Epithelial cell of alveolus of lung (primary cell): ENCODE data around the gene STMN1. TPM values are rescaled to one million over a fixed set of nuclear protein-coding genes. Genes with fewer than 3 reads are reported as not detected.

Experiments used
- total RNA-seq: library from RNA; depleted of rRNA; stranded (reverse); fragments of >200 nt; gene quantifications from 2 replicates; pipeline ENCODE4 v1.2.1, GENCODE V29; 2015

The STMN1 gene
- 95.9 and 137 TPM in 2 replicates for total RNA-seq

DNA sequence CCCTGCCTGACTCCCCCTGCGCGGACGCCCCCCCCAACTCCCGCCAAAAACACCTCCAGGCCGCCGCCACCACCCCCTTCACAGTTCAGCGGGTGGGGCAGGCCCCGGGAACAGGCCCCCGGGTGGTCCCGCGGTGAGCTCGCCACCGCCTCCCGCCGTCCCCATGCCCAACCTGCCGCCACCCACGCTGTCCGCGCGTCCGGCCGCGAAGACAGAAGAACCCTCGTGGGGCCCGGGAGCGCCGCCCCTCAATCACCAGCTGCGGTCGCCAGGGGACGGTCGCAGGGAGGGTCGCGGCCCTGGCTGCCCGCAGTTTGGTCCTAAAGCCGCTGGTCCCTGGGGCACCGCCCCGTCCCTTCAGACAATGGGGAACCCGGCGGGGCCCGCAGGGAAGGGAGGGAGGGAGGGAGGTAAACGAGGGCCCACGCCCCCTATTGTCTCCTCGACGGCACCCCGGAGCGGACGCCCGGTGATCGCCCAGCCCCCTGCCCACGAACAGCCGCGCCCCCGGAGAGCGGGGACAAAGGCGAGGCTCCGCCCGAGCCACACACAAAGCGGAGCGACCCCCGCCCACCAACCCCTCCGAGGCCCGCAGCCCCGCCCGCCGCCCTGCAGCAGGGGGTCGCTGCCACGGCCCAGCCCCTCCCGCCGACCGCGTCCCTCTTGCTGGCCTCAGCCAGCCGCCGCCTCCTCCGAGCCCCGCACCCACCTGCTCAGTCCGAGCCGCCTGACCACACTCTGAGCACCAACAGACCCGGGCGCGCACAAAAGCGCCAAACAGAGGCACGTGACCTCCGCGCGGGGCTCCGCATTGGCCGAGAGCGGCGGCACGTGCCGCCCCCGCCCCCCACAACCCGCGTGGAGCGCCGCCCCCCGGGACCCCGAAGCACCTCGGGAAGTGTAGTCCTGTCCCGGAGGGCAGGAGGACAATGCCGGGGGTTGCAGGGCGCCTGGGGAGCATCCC, at the start of gene STMN1:
Gene STMN1, minus strand, starts transcription at position 740 of the 964 bp plus-strand sequence. CDS start 1,743 bp downstream, outside the sequence.

DNA sequence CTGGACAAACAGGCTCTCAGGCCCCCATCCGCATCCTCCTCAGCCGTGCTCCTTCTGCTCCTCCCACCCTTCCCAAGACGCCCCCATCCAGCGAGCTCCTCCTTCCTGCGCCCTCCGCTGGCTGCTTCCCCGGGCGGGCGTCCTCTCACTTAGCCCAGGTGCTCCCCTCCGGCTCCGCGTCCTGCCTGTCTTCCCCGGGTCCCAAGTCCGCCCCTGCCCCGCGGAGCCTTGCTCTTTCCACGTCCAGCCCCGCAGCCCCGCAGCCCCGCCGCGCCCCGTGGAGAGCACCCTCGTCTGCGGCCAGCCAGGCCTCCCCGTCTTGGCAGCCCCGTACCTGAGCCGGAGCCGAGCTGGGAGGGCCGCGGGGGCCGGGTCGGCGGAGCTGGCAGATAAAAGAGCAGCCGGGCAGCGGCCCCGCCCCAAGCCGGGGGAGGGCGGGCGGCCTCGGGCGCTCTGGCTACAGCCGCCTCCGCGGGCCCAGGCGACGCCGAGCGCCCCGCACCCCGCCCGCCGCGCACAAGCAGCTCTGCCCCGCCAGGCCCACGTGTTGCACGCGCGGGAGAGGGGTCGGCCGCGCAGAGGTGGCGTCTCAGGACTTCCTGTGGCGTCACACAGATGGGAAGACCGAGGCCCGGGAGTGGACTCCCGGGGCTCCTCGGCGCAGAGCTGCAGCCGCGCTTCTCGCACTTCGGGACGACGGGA, 30.9 kb downstream of the STMN1 start, which contains the start of gene PAQR7:
Gene PAQR7, minus strand, starts transcription at position 555 of the 702 bp plus-strand sequence. CDS start 11,869 bp downstream, outside the sequence.

DNA sequence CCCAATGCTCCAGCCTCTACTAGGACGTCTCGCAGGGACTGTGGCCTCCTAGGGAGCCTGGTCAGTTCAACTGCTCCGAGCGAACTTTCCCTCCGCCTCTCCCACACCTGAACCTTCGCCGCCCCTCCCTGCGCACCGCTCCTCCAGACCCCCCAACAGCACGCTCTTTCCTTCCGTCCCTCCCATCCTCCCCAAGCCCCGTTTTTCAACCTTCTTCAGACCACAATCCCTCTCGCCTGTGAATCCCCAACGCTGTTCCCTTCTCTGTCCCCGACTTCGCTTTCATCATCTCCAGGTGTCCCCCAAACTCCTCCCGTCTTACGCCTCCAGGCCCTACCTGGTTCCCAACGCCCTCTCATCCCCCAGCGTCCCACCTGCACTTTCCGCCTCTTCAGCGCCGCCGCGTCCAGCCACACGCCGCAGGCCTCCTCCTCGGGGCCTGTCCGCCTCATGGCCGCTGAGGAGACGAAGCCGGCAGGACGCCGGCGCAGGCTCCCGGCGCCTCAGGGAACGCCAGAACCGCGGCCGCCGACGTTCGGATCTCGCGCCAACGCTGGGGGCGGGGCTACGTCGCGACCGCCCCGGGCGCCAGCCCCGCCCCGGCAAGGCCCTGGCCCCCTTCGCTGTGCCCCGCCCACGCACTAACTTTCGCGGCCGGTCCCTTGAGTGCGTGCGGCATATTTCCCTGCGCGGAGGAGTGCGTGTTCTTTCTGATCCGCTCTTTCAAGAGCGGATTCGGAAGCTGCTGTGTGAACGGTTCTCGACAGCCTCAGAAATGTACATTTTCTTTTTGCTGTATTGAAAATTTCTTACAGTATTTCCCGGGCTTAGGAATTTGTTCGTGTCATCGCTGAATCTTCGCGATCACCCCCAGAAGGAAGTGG, 47.1 kb downstream of the STMN1 start, which contains the start of gene AUNIP:
Gene AUNIP, minus strand, starts transcription at position 552 of the 884 bp plus-strand sequence. Its CDS starts 100 bp downstream, at position 452.

Other genes starting within 250 kb of the STMN1 start
- 63.1 and 106 TPM in 2 replicates for gene SELENON, start 106.2 kb downstream of the STMN1 start, total RNA-seq
- 38.8 and 66.0 TPM in 2 replicates for gene MTFR1L, start 86.5 kb downstream of the STMN1 start, total RNA-seq
- 2.7 and 3.2 TPM in 2 replicates for gene AUNIP, start 47.0 kb downstream of the STMN1 start, total RNA-seq
- gene PAQR7, start 30.7 kb downstream of the STMN1 start, total RNA-seq, result 14.1 and 15.3 TPM in 2 replicates
- 6.6 and 8.3 TPM in 2 replicates for gene PAFAH2, start 91.6 kb upstream of the STMN1 start, total RNA-seq
- 0.52 and 0.56 TPM in 2 replicates for gene EXTL1, start 115.4 kb upstream of the STMN1 start, total RNA-seq
- gene SLC30A2, start 139.7 kb upstream of the STMN1 start, total RNA-seq, result not detected in 2 replicates
- gene TRIM63, start 161.2 kb upstream of the STMN1 start, total RNA-seq, result not detected in 2 replicates
- gene PDIK1L, start 205.4 kb upstream of the STMN1 start, total RNA-seq, result 2.7 and 5.9 TPM in 2 replicates